C1 segment of cervical spinal cord (tissue), 14 donors: ENCODE data around the gene EPAS1.
A peak's percentile ranks its signal among the peaks of the same experiment; 100 is the strongest.

Source experiments
- DNase-seq, 14 donors: peaks; one replicate each; lab custom pipeline; 2025; lab: John Stamatoyannopoulos, UW

Gene EPAS1

DNA sequence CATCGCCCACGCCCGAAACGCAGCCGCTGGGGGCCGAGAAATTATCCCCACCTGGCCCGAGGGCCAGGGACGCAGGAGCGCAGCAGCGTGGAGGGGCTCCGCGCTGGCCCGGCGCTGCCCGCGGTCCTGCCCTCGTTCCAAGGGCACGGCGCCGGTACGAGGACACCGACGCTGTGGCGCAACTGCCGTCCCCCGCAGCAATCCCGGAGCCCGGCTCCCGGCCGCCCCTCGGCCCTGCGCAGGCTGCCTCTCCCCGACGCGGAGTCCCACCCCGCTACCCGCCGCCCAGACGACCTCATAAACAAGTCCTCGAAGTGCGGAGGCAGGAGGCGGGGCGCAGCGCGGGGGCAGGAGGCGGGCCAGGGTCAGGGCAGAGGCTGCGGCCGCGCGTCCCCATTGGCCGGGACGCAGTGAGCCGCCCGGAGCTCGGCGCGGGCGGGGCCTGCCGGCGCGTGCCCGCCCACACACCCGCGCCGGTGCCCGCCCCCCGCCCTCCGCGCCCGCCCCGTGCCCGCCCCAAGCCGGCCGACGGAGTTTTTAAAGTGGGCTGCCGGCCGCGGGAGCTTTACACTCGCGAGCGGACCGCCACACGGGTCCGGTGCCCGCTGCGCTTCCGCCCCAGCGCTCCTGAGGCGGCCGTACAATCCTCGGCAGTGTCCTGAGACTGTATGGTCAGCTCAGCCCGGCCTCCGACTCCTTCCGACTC, at the start of gene EPAS1:
TSS of gene EPAS1 (plus strand) at position 568 of the 706 bp plus-strand sequence. CDS start 505 bp downstream, outside the sequence.
- peak in 13 of 14 donors; percentile 25 to 84 (median 65) for DNase-seq

DNA sequence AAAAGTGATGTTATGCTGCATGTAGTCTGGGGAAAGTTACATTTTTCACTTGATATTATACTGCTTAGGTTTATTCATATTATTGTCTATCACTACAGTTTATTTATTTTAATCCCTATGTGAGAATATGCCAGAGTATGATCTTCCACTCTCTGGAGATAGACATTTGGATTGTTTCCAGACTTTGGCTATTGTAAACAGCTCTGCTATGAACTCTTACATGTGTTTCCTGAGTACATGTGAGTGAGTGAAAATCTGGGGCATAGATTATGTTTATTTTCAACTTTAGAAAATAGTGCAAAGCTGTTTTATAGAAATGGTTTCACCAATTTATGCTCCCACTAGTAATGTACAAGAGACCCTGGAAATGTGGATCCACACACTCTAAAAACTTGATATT, 49.0 kb upstream of the EPAS1 start:
- DNase-seq, result no peak

DNA sequence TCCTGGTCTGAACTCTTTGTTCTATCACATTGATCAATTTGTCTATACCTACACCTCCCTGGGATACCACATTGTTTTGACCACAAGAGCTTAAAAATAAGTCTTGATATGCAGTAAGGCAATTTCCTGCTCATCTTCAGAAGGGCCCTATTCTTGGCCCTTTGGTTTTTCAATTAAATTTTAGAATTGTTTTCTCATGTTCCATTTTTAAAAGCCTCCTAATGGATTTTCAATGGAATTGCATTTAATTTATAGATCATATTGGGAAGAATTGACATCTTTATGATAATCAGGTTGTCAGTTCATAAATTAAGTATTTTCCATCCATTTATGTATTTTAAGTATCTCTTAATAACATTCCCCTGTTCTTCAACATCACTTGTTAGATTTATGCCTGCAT, 47.6 kb upstream of the EPAS1 start:
- no peak for DNase-seq

DNA sequence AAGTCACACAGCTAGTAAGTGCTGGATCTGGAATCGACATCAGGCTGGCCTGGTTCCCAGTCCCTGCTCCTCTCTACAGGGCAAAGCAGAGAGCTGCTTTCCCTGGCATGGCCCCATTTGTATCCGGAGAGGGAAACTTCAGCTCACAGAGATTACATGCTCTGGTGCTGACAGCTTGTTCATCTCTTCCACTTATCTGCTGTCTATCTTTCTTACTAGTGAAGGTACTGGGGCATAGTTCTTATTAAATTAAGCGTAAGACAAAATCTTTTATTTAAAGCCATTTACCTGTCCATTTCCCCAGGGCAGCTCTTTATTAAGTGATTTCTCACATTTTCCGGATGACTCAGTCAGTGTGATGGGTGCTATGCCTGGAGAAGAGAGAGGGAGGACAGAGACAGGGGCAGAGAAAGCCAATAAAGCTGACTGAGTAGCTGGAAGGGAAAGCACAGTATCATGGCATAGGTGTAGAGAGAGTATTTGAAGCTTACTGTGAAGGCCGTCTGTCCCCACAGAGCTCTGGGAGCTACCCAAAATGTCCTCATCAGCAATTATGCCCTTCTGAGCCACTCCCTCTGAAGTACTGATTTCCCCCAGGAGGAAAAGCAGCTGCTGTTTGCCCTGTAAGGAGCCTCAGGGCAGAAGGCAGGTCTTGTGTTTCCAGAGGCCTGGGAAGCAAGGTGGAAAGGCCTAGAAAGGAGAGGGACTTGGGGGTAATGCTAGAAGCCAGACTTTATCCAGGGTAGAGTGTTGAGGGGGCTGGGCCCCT, 44.1 kb upstream of the EPAS1 start:
- DNase-seq, result no peak

DNA sequence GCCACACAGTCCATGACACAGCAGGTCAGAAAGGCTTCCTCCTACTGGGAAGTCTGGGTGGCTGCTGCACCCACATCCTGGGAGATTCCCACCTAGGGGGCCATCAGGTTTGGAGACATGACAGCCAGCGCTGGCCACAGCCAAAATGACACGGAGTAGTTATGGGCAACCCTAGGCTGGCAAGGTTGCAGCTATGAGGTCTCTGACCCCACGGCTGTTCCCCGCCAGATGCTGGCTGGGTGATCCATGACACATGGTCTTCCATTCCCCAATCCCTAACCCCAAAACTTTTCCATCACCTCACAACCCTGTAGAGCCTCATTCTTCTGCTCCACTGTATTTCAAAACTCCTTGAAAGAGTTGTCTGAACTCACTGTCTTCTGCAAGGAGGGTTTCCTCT, 42.7 kb upstream of the EPAS1 start:
- DNase-seq, result no peak

DNA sequence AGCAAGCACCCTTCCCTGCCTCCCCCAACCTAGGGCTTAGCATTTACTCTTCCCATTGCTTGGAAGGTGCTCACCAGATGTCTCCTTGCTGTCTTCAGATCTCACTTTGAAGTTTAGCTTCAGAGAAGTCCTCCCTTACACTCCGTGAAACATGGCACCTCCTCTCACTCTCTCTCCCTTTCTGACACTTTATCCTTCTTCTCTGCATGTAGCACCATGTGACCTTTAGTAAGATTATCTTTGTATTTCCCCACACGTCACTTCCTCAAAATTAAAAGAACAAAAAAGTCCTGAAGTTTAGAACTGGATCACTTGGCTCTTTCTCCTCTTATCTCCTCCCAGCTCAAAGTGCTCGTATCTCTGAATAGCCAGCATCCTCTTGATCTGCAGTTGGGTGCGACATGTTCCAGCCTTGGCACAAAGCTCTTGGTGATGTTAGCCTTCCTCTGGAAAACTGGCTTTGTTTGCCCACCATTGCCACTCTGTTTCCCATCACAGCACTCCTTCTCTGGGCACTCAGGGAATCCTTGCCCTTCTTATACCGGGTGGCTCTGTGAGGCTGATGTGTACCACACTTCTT, 40.6 kb upstream of the EPAS1 start:
- no peak for DNase-seq

DNA sequence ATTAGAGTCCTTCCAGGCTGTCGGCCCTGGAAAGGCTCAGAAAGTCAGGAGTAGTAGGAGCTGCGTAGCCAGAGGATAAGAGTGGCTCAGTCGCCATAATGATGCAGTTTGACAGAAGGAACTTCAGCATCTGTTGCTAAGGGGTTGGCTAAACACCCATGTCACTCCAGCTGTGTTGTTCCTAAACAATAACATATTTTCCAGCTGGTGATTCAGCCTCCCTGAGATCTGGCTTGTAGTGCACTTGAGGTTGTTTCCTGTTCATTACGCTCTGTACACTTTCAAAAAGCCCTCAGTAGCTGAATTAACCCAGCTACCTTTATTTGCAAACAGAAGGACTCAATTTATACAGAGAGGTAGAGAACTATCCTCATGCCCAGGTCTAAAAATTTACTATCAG, 39.7 kb upstream of the EPAS1 start:
- DNase-seq, result no peak

DNA sequence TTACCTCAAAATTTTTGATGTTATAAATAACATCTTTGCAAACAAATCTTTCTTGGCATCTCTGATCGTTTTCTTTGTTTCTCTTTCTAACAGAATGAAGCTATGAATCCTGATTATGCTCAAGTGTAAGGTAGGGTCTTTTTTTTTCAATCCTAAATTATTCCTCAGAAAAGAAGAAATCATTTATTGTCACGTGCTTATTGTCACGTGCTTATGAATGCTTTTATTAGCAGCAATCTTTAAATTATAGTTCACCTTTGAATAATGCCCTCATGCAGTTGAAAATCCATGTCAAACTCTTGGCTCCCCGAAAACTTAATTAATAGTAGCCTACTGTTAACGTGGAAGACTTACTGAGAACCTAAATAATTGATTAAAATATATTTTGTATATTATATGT, 39.2 kb upstream of the EPAS1 start:
- no peak for DNase-seq

DNA sequence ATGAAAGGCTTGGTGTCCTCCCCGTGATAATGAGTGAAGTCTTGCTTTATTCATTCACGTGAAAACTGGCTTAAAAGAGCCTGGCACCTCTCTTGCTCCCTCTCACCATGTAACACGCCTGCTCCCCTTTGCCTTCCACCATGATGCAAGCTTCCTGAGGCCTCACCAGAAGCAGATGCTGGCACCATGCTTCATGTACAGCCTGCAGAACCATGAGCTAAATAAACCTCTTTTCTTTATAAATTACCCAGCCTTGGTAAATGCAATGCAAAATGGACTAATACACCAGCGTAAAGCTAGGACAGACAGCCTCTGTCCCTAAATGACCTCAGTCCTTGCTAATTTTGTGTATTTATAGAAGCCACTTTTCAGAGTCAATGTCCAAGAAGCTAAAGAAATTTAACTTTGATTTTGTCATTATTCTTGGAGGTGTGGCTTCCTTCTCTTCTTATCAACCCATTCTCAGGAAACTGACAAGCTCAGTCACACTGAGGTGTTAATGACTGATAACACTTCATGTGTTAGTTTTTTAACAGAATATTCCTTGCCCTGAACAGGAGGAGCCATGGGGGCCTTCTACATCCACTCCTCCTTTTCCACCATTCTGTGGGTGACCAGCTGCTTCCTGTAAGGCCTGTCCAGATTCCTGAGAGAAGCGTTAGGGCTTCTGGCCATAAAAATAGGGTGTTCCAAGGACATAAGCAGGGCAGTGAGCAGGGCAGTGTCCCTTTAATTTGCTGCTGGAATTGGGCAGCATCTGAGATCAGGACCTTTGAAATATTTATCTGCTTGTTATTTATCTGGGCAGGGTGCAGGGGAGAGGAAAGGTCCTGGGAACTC, 38.0 kb upstream of the EPAS1 start:
- DNase-seq, result no peak

DNA sequence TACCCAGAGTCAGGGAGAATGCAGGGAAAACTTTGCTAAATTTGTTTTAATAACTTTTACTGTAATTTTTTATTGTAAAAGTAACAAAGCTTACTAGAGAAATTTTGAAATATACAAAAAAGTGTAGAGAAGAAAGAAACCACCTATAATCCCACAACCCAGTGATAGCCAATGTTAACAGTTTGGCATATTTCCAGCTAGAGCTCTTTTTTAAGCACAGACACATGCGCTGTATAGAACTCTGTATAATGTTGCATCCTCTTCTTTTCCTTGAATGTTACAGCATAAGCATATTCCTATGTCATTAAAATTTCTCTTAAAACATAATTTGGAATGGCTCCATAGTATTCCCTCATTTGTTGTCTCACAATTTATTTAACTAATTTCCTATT, 37.4 kb upstream of the EPAS1 start:
- no peak for DNase-seq

DNA sequence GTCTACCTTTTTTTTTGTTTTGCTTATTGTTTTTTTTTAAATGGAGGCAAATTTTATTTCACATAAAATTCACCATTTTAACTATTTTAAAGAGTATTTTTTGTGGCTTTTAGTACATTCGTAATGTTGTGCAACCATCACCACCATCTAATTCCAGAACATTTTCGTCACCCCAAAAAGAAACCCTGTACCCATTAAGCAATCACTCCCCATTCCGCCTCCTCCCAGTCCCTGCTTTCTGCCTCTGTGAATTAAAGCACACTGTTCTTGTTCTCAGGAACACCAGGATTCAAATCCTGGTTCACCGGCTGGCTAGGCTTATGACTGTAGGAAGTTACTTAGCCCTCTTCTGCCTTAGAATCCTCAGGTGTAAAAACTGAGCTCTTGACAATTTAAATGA, 36.9 kb upstream of the EPAS1 start:
- DNase-seq, result no peak

DNA sequence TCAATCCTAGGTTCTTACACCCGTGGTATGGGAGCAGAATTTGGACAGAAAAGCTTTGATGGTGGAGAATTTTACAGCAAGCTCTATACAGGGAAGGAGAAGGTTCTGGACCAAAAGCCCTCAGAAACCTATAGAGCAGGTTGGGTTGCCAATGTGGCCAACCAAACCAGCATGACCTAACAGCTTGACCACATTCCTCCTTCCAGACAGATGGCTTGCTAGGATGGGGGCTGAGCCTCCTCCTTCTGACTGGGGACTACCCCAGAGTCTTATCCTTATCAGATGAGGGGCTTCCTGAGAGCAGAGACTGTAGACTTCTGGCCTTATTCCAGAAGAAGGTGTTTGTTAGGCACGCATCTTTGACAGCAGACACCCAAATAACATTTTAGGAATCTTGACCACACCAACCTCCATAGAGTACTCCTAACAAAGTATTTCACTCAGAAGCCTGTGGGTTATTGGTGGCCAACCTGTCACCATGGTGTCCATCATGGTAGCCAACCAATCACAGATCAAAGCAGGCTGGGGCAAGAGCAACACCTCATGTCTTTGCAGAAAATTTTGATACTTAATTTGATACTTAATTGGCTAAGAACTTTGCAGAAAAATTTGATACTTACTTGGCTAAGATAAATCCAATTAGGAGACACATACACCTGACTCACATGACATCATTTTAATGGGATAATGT, 34.8 kb upstream of the EPAS1 start:
- no peak for DNase-seq

DNA sequence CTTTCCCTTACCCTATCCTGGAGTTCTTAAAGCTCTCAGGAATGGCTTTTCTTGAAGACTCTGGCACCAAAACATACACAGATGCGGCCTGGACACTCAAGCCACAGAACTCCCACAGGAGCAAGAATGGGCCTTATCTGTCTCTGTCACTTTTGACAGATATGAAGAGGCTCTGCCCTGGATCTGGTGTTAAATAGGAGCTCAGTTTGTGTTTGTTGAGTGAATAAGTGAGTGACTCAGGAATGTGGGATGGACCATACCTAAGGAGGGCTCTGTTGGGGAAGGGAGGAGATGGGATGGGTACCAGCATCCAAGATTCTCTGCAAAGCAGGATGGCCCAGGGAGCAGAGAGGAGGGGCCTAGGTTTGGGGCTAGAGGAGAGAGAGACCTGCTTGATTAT, 33.9 kb upstream of the EPAS1 start:
- no peak for DNase-seq

DNA sequence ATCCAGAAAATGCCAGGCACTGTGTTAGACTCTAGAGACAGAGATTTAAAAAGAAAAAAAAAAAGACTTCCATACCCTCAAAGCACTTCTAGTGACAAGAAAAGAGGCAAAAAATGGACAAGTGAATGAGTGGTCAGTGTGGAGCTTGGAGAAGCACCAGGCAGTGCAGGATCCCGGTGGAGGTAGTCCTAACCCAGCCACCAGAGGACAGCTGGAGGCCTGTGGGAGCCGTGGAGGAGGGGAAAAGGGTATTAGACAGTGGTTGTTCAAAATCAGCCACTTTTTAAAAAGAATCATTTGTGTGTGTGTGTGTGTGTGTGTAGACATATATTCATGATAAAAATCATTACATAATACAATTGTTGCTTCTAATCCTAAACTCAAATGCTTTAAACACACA, 32.8 kb upstream of the EPAS1 start:
- no peak for DNase-seq

DNA sequence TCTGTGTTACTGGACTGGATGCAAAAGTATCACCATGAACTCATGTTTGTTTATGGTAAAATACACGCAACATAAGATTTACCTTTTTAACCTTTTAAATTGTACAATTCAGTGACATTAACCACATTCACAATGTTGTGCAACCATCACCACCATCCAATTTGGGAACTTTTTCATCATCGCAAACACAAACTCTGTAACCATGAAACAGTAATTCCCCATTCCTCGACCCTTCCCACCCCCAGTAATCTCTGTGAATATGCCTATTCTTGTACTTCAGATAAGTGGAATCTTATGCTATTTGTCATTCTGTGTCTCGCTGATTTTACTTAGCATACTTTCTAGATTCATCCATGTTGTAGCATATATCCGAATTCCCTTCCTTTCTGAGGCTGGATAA, 31.1 kb upstream of the EPAS1 start:
- DNase-seq, result no peak

DNA sequence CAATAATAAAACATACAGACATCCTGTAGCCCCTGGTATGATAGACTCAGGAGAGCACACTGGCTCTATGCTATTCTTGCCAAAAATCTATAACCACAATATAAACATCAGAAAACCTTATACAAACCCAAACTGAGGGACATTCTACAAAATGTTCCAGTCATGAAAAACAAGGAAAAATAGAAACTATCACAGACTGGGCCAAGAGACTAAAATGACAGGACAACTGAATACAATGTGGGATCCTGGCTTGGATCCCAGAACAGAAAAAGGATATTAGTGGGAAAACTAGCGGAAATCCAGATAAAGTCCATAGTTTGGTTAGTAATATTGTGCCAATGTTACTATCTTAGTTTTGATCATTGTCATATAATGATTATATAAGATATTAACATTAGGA, 29.6 kb upstream of the EPAS1 start:
- no peak for DNase-seq

DNA sequence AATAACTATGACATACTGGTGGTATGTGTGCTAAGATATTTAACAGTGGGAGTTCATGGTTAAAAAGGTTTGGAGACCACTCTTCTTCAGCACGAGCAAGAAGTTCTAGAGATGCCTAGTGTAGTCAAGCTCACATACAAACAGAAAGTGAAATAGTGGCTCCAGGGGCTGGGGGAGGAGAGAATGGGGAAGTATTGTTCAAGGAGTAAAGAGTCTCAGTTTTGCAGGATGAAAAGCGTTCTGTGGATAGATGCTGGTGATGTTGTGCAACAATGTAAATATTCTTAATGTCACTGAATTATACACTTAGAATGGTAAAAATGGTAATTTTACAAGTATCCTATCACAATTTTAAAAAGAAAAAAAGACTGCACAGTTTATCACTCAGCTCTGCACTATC, 29.0 kb upstream of the EPAS1 start:
- no peak for DNase-seq

DNA sequence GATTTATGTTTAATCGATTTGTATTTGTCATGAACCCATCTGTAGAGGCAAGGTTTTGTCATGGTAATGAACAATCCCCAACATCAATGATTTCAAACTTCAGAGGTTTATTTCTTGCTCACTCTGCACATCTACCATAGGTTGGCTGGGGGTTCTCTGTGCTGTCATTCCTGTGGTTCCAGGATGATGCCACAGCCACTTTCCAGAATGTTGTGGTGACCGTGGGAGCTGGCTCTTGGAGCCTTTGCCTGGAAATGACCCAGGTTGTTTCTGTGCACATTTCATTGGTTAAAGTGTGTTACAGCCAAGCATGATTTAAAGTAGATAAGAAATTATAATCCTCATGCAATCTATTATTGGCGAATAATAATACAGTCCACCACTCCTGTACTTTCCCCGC, 28.2 kb upstream of the EPAS1 start:
- no peak for DNase-seq

DNA sequence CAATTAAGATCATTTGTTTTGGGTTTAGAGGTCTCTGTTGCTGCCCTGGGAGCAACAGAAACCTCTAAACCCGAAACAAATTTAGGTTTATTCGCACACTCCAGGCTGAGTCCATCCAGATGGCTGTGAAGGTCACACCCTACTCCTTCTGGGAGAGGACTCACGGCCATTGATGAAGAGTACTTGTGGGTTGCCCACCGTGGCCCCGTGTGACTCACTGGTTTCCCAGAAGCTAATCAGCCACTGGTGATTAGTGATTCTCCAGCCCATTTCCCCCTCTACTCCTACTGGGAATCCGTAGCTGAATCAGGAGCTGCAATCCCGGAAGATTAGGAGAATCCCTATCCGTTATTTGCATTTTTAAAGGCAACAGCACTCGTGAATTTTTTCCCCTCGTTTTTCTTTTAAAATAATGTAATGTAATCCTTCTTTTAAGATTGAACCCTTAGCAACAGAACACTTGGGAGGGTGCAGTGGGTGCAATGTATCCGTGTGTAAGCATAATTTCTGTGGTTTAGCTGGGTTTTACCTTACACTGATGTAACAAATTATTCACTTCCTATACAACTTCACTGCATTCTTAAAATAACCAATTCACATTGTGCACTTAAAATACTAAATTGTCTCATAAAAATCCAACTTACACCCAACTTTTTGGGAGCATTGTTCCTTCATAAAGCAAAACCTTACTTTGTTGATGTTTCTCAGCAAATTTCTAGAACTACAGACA, 27.5 kb upstream of the EPAS1 start:
- no peak for DNase-seq

DNA sequence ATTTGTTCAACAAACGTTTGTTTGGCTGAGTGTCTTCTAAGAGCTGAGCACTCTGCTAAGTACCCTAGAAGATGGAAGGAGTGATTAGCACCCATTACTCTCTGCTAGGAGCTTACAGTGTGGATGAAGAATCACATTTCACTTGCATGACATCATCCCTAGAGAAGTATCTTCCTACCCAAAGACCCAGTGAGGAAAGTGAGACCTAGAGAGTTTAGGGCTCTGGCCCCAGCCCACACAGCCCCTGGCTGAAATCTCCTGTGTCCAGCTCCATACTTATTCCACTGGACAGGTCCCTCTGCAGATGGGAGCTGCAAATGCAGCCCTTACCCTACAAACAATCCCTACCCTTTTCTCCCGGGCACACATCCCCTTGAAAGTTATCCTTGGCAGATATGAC, 26.8 kb upstream of the EPAS1 start:
- DNase-seq, result no peak
